ENCODE measurements around the gene CSRP1.

Gene CSRP1

DNA sequence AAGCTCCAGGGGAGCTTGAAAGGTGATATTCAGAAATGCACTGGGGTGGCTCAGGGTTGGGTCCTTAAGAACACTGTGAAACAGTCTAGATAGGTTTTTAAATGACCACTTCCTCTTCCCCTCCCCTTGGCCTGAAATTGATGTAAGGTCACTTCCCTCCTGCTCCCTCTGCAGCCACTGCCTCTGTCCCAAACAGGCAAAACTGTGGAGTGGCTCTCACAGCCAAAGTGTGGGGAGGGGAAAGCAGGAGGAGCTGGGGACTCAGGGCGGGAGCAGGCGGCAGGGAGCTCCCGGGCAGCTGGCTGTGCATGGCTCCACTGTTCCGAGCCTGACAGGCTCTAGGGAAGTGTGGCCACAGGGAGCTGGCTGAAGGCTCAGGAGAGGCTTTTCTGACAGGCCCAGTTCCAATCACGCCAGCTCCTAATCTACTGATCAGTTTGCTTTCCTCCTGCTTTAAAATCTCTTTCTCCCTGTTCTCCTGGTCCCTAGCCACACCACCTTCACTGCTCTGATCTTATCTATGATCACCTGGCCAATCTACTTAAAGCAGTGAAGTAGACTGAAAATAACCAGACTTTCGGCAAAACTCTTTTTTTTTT lies 5.1 kb upstream of the CSRP1 start:
- TF ChIP-seq SIN3A (IDR thresholded peaks at IDR 0.05; ENCODE audit: borderline replicate concordance, insufficient read depth, low read length) (no peak), TAF1 (IDR thresholded peaks at IDR 0.05; ENCODE audit: borderline replicate concordance, insufficient read depth, low read length) (no peak), FOXP2 (optimal IDR thresholded peaks at IDR 0.05; ENCODE audit: borderline replicate concordance, extremely low read depth, extremely low read length, insufficient read depth) (no peak), POLR2AphosphoS5 (IDR thresholded peaks at IDR 0.05; ENCODE audit: low read depth, low read length) (no peak)
- TF ChIP-seq, protein P1, sequence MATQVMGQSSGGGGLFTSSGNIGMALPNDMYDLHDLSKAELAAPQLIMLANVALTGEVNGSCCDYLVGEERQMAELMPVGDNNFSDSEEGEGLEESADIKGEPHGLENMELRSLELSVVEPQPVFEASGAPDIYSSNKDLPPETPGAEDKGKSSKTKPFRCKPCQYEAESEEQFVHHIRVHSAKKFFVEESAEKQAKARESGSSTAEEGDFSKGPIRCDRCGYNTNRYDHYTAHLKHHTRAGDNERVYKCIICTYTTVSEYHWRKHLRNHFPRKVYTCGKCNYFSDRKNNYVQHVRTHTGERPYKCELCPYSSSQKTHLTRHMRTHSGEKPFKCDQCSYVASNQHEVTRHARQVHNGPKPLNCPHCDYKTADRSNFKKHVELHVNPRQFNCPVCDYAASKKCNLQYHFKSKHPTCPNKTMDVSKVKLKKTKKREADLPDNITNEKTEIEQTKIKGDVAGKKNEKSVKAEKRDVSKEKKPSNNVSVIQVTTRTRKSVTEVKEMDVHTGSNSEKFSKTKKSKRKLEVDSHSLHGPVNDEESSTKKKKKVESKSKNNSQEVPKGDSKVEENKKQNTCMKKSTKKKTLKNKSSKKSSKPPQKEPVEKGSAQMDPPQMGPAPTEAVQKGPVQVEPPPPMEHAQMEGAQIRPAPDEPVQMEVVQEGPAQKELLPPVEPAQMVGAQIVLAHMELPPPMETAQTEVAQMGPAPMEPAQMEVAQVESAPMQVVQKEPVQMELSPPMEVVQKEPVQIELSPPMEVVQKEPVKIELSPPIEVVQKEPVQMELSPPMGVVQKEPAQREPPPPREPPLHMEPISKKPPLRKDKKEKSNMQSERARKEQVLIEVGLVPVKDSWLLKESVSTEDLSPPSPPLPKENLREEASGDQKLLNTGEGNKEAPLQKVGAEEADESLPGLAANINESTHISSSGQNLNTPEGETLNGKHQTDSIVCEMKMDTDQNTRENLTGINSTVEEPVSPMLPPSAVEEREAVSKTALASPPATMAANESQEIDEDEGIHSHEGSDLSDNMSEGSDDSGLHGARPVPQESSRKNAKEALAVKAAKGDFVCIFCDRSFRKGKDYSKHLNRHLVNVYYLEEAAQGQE (IDR thresholded peaks at IDR 0.05; ENCODE audit: insufficient read depth in 1 of 2, low read depth in 2 of 2, low read length in 2 of 2): no peak

DNA sequence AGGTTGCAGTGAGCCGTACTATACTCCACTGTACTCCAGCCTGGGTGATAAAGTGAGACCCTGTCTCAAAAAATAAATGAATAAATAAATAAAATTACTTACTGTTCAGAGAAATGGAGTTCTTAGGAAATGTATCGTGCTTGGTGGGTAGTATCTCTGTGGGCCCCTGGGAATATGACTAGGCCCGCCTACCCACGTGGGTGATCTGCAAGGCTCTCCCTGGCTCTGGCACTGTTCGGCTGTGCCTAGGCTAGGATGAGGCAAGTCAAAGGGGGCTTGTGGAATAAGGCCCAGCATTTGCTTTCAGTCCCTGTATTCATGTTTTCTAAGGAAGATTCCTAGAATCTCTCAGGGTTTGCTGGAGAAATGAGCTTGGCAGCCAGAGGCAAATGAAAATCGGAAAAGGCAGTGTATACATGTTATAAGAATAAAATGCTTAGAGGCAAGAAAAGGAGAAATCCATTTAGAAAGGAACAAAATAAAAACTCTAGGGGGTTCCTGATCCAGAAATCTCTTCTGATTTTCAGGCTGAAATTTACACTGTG lies 4.5 kb upstream of the CSRP1 start:
- TF ChIP-seq, protein P1 (IDR thresholded peaks at IDR 0.05; ENCODE audit: insufficient read depth in 1 of 2, low read depth in 2 of 2, low read length in 2 of 2): no peak
- TF ChIP-seq TAF1 (IDR thresholded peaks at IDR 0.05; ENCODE audit: borderline replicate concordance, insufficient read depth, low read length) (no peak), POLR2AphosphoS5 (IDR thresholded peaks at IDR 0.05; ENCODE audit: low read depth, low read length) (no peak), FOXP2 (optimal IDR thresholded peaks at IDR 0.05; ENCODE audit: borderline replicate concordance, extremely low read depth, extremely low read length, insufficient read depth) (no peak), SIN3A (IDR thresholded peaks at IDR 0.05; ENCODE audit: borderline replicate concordance, insufficient read depth, low read length) (no peak)

DNA sequence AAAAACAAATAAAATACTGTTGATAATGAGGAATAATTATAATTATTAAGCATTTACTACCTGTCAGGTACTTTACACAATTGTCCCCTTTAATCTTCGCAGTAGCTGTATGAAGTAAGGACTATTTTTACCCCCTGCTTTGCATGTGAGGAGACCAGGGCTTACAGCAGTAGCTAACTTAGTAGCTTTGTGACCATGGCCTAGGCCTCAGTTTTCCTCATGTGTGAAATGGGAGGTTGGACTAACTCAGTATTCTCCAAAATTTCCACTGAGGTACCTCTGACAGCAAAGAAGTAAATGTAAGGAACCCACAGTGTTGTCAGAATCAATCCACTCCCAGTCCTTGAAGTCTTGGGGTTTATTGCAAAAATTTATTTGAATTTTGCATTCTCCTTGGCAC lies 3.8 kb upstream of the CSRP1 start:
- TF ChIP-seq SIN3A (IDR thresholded peaks at IDR 0.05; ENCODE audit: borderline replicate concordance, insufficient read depth, low read length) (no peak), TAF1 (IDR thresholded peaks at IDR 0.05; ENCODE audit: borderline replicate concordance, insufficient read depth, low read length) (no peak), POLR2AphosphoS5 (IDR thresholded peaks at IDR 0.05; ENCODE audit: low read depth, low read length) (no peak), FOXP2 (optimal IDR thresholded peaks at IDR 0.05; ENCODE audit: borderline replicate concordance, extremely low read depth, extremely low read length, insufficient read depth) (no peak)
- TF ChIP-seq, protein P1 (IDR thresholded peaks at IDR 0.05; ENCODE audit: insufficient read depth in 1 of 2, low read depth in 2 of 2, low read length in 2 of 2): no peak

DNA sequence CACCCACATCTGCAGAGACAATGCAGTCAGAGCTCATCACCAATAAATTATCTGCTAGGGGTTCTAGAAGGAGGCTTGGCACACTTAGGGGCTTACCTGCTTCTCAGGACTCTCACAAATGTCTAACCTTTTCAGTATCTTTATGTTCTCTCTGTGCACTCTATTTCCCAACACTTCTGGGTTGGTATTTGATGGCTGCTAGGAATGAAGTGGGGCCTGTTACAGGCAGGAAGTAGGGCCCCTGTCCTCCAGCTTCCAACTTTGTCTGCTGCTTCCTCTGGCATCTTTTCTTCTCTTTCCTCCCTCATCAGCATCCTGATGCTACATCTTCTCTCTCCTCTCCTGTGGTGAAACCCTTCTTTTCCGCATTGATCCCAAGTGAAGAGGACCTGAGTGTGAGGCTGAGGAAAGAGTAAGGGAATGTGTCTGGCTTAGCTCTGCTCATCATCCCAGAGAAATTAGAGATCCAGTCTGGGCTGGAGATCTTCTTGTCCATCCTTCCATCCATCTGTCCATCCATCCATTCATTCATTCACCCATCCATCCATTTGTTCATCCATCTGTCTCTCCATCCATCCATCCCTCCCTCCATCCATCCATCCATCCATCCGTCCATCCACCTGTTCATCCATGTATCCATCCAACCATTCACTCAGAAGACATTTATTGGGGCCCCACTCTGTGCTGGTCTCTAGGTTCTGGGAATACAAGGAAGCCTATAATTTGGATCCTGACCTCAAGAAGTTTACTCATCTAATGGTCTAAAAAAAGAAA lies 2.9 kb upstream of the CSRP1 start:
- TF ChIP-seq TAF1 (IDR thresholded peaks at IDR 0.05; ENCODE audit: borderline replicate concordance, insufficient read depth, low read length) (no peak), SIN3A (IDR thresholded peaks at IDR 0.05; ENCODE audit: borderline replicate concordance, insufficient read depth, low read length) (no peak), FOXP2 (optimal IDR thresholded peaks at IDR 0.05; ENCODE audit: borderline replicate concordance, extremely low read depth, extremely low read length, insufficient read depth) (no peak), POLR2AphosphoS5 (IDR thresholded peaks at IDR 0.05; ENCODE audit: low read depth, low read length) (no peak)
- TF ChIP-seq, protein P1 (IDR thresholded peaks at IDR 0.05; ENCODE audit: insufficient read depth in 1 of 2, low read depth in 2 of 2, low read length in 2 of 2): no peak
